PC-9 (cell line): ENCODE results near the gene DNASE1L3. TPM values are rescaled to one million over a fixed set of nuclear protein-coding genes. Genes with fewer than 3 reads are reported as not detected.

Experiments used
- BruUV-seq: library from RNA; stranded (reverse); fragments of 400-500 nt; replicated peaks from 2 replicates; lab custom pipeline; 2021; lab: Mats Ljungman, UMichigan
- CTCF ChIA-PET: fragments of 300-600 bp; sonication (Branson Sonifier 250); formaldehyde crosslinking; loops from one replicate; lab custom pipeline; 2022; ENCODE audit warnings: antibody characterized with exemption; lab: Charles Lee
- POLR2A ChIA-PET: fragments of 300-600 bp; sonication (Branson Sonifier 250); formaldehyde crosslinking; loops from one replicate; lab custom pipeline; 2022; ENCODE audit warnings: antibody characterized with exemption; ENCODE audit not compliant: unreplicated experiment; lab: Charles Lee
- DNase-seq, 2 experiments: peaks; one replicate each; pipeline versions ENCODE4 v3.0.0 to v3.0.0-alpha.2; 2015 to 2022; ENCODE audit warnings: mixed read lengths in 1 of 2
- H2AFZ ChIP-seq: fragments of 200-600 bp; sonication (generic); 2 replicates; pipeline ENCODE4 v1.8.1; 2017; ENCODE audit warnings: antibody characterized with exemption
- H3F3A ChIP-seq: fragments of 200-600 bp; sonication (generic); 2 replicates; pipeline ENCODE4 v1.8.1; 2017; ENCODE audit warnings: antibody characterized with exemption, mild to moderate bottlenecking, low read depth; ENCODE audit not compliant: insufficient read depth
- H3K27ac ChIP-seq: fragments of 200-600 bp; sonication (generic); 2 replicates; pipeline ENCODE4 v1.6.1; 2016; ENCODE audit warnings: mixed run types
- H3K27me3 ChIP-seq: fragments of 200-600 bp; sonication (generic); 2 replicates; pipeline ENCODE4 v1.6.1; 2016; ENCODE audit warnings: low read depth, mixed run types; ENCODE audit not compliant: insufficient read depth
- H3K36me3 ChIP-seq: fragments of 200-600 bp; sonication (generic); 2 replicates; pipeline ENCODE4 v1.6.1; 2016; ENCODE audit warnings: low read depth, mixed run types
- H3K4me1 ChIP-seq: fragments of 200-600 bp; sonication (generic); replicated peaks from 2 replicates; pipeline ENCODE4 v1.6.1; 2016; ENCODE audit warnings: mixed run types; ENCODE audit not compliant: insufficient read depth
- H3K4me2 ChIP-seq: fragments of 200-600 bp; sonication (generic); 2 replicates; pipeline ENCODE4 v1.6.1; 2017; ENCODE audit warnings: mixed run types
- H3K4me3 ChIP-seq: fragments of 200-600 bp; sonication (generic); 2 replicates; pipeline ENCODE4 v1.6.1; 2016; ENCODE audit warnings: mixed run types
- H3K79me2 ChIP-seq: fragments of 200-600 bp; sonication (generic); 2 replicates; pipeline ENCODE4 v1.6.1; 2017; ENCODE audit warnings: low read depth, mixed run types
- H3K9me2 ChIP-seq: fragments of 200-600 bp; sonication (generic); 2 replicates; pipeline ENCODE4 v1.8.1; 2017; ENCODE audit warnings: mild to moderate bottlenecking; ENCODE audit not compliant: insufficient read depth
- H3K9me3 ChIP-seq: fragments of 200-600 bp; sonication (generic); 2 replicates; pipeline ENCODE4 v1.8.1; 2016; ENCODE audit warnings: low read depth; ENCODE audit not compliant: insufficient read depth
- H4K20me1 ChIP-seq: fragments of 200-600 bp; sonication (generic); 2 replicates; pipeline ENCODE4 v1.8.1; 2017; ENCODE audit not compliant: insufficient read depth
- CTCF ChIP-seq: fragments of 200-600 bp; sonication (generic); conservative IDR thresholded peaks from 2 replicates; pipeline ENCODE4 v1.6.1; 2017; ENCODE audit warnings: mixed run types, antibody characterized with exemption, mild to moderate bottlenecking, moderate library complexity
- EZH2 ChIP-seq: fragments of 200-600 bp; sonication (generic); IDR thresholded peaks from 2 replicates; pipeline ENCODE4 v1.8.0; 2017; ENCODE audit warnings: antibody characterized with exemption, low read depth
- intact Hi-C: fragments of 100-400 bp; cut with micrococcal nuclease; formaldehyde crosslinking; loops from one replicate; pipeline ENCODE4 v1.10.0; 2022; ENCODE audit not compliant: unreplicated experiment
- total RNA-seq: library from RNA; stranded (reverse); gene quantifications from 2 replicates; pipeline ENCODE4 v1.2.3, GENCODE V29; 2021

The DNASE1L3 gene
- total RNA-seq, 1 experiment from 2014 or later, result not detected

GRCh38 chr3:58180099-58180880 is 30.5 kb downstream of the DNASE1L3 start:
- TF ChIP-seq EZH2, result no peak
- no peak for TF ChIP-seq CTCF
- intact Hi-C loops, result loop anchor here (10.0 kb wide), 1 partner anchor 455 kb away; no protein-coding TSS in a partner anchor

GRCh38 chr3:58179235-58180098 is 31.3 kb downstream of the DNASE1L3 start:
- DNase-seq, result no peak
- Histone ChIP-seq H3K9me2 (no peaks in the 10 kb centered on the region), H3K4me3 (no peak overlapping the region), H3K27ac (no peak overlapping the region), H3K9me3 (no peaks in the 10 kb centered on the region), H2AFZ (no peak overlapping the region), H3K36me3 (no peaks in the 10 kb centered on the region), H3K79me2 (no peaks in the 10 kb centered on the region), H4K20me1 (no peaks in the 10 kb centered on the region), H3K4me2 (no peak overlapping the region), H3K27me3 (no peaks in the 10 kb centered on the region), H3F3A (peaks cover 42% of the 10 kb centered on the region), H3K4me1 (peaks cover 13% of the 10 kb centered on the region)
- intact Hi-C loops, result loop anchor here (10.0 kb wide), 2 partner anchors 315 to 455 kb away; no protein-coding TSS in a partner anchor
- ChIA-PET CTCF (no interaction called here), POLR2A (no interaction called here)
- TF ChIP-seq CTCF, result no peak
- no peak for TF ChIP-seq EZH2
- BruUV-seq, result no TSS peak

More at GRCh38 chr3:58180099-58180880, 30.5 kb downstream of the DNASE1L3 start:
- Histone ChIP-seq H3K9me2 (no peaks in the 10 kb centered on the region), H3K27ac (no peak overlapping the region), H3K4me1 (peaks cover 13% of the 10 kb centered on the region), H2AFZ (no peak overlapping the region), H3K79me2 (no peaks in the 10 kb centered on the region), H3F3A (peaks cover 33% of the 10 kb centered on the region), H3K27me3 (no peaks in the 10 kb centered on the region), H4K20me1 (no peaks in the 10 kb centered on the region), H3K4me3 (no peak overlapping the region), H3K9me3 (no peaks in the 10 kb centered on the region), H3K4me2 (no peak overlapping the region; the same call in 1 of the 2 replicates), H3K36me3 (no peaks in the 10 kb centered on the region)
- ChIA-PET CTCF (no interaction called here), POLR2A (no interaction called here)
- no peak for DNase-seq
- BruUV-seq, result no TSS peak

- H3K4me3 ChIP-seq, result no peak overlapping the region
- H3K4me1 ChIP-seq, result peaks cover 13% of the 10 kb centered on the region
Measured at GRCh38 chr3:58178528-58179234, 32.1 kb downstream of the DNASE1L3 start.

More at GRCh38 chr3:58178528-58179234, 32.1 kb downstream of the DNASE1L3 start:
- Histone ChIP-seq H3K4me2 (no peak overlapping the region), H3K9me2 (no peaks in the 10 kb centered on the region), H4K20me1 (no peaks in the 10 kb centered on the region), H3F3A (peaks cover 50% of the 10 kb centered on the region), H3K27me3 (no peaks in the 10 kb centered on the region), H2AFZ (no peak overlapping the region), H3K27ac (no peak overlapping the region), H3K36me3 (no peaks in the 10 kb centered on the region), H3K79me2 (no peaks in the 10 kb centered on the region), H3K9me3 (no peaks in the 10 kb centered on the region)
- ChIA-PET CTCF (no interaction called here), POLR2A (no interaction called here)
- no TSS peak for BruUV-seq
- DNase-seq, result no peak
- intact Hi-C loops, result loop anchor here (10.0 kb wide), 1 partner anchor 314 kb away; no protein-coding TSS in a partner anchor
- TF ChIP-seq CTCF (no peak), EZH2 (no peak)
